Islet of Langerhans (tissue), 1 donor: ENCODE data around the gene TTLL9.
A peak's percentile ranks its signal among the peaks of the same experiment; 100 is the strongest.

ENCODE experiments used
- FAIRE-seq: peaks from one replicate; lab custom pipeline; 2011; peaks lifted over from hg19 to GRCh38; lab: Jason Lieb, UNC

The TTLL9 gene

GRCh38 chr20:31859266-31859997, 11.0 kb upstream of the TTLL9 start:
- no peak for FAIRE-seq

GRCh38 chr20:31859998-31860380, 10.4 kb upstream of the TTLL9 start:
- FAIRE-seq: no peak

- FAIRE-seq: no peak
Measured at GRCh38 chr20:31860390-31861134, 9.9 kb upstream of the TTLL9 start.

- FAIRE-seq: no peak
Measured at GRCh38 chr20:31861135-31861384, 9.4 kb upstream of the TTLL9 start.

GRCh38 chr20:31861385-31862156, 8.9 kb upstream of the TTLL9 start:
- no peak for FAIRE-seq

- FAIRE-seq: no peak
Measured at GRCh38 chr20:31862157-31862470, 8.3 kb upstream of the TTLL9 start.

- FAIRE-seq: no peak
Measured at GRCh38 chr20:31862506-31862905, 7.9 kb upstream of the TTLL9 start.

GRCh38 chr20:31863296-31864085, 6.9 kb upstream of the TTLL9 start:
- no peak for FAIRE-seq

GRCh38 chr20:31864521-31865400, 5.7 kb upstream of the TTLL9 start:
- FAIRE-seq: no peak

GRCh38 chr20:31866221-31866620, 4.2 kb upstream of the TTLL9 start:
- no peak for FAIRE-seq

- no peak for FAIRE-seq
Measured at GRCh38 chr20:31868853-31869672, 1.4 kb upstream of the TTLL9 start.

GRCh38 chr20:31869673-31869941, 827 bp upstream of the TTLL9 start:
- FAIRE-seq: no peak

- FAIRE-seq: no peak
Measured at GRCh38 chr20:31870726-31871617, 538 bp downstream of the TTLL9 start.

GRCh38 chr20:31871618-31871954, 1.2 kb downstream of the TTLL9 start:
- no peak for FAIRE-seq

GRCh38 chr20:31872406-31872805, 2.0 kb downstream of the TTLL9 start:
- no peak for FAIRE-seq

- no peak for FAIRE-seq
Measured at GRCh38 chr20:31875671-31876070, 5.2 kb downstream of the TTLL9 start.

- FAIRE-seq: no peak
Measured at GRCh38 chr20:31877684-31878083, 7.2 kb downstream of the TTLL9 start.

- FAIRE-seq: peak; percentile 89
Measured at GRCh38 chr20:31879143-31879987, 8.9 kb downstream of the TTLL9 start.

- FAIRE-seq: no peak
Measured at GRCh38 chr20:31881945-31882344, 11.5 kb downstream of the TTLL9 start.
